Stimulated activated CD8-positive, alpha-beta memory T cell treated with anti-CD3 and anti-CD28 coated beads, Interleukin-12 subunit alpha, Interleukin-12 subunit beta, amount 100 ng/mL, for 1 hour (primary cell): Measurements from ENCODE around the gene INTS6.

Source experiments
- DNase-seq: peaks from one replicate; pipeline ENCODE4 v3.0.0-alpha.2; 2020; ENCODE audit warnings: low read depth

INTS6 gene

GRCh38 chr13:51317262-51317661 is 135.6 kb downstream of the INTS6 start:
- DNase-seq: no peak

- no peak for DNase-seq
Observed at GRCh38 chr13:51313619-51314018, 139.2 kb downstream of the INTS6 start.

GRCh38 chr13:51311957-51312520 is 140.8 kb downstream of the INTS6 start:
- no peak for DNase-seq
